OCI-M1 (cell line): ENCODE results near the gene NTRK2.
A peak's percentile ranks its signal among the peaks of the same experiment; 100 is the strongest.

Experiments
- DNase-seq: peaks from one replicate; lab custom pipeline; 2025; lab: John Stamatoyannopoulos, UW

The NTRK2 gene

GRCh38 chr9:84851935-84852585, 182.5 kb downstream of the NTRK2 start:
- DNase-seq: no peak

GRCh38 chr9:84852617-84853301, 183.2 kb downstream of the NTRK2 start:
- DNase-seq: no peak

- DNase-seq: no peak
Observed at GRCh38 chr9:84856181-84856632, 186.7 kb downstream of the NTRK2 start.

- DNase-seq: no peak
Observed at GRCh38 chr9:84857211-84857610, 187.7 kb downstream of the NTRK2 start.

- no peak for DNase-seq
Observed at GRCh38 chr9:84858364-84858763, 188.8 kb downstream of the NTRK2 start.

GRCh38 chr9:84860249-84861115, 191.0 kb downstream of the NTRK2 start:
- peak; percentile 10 for DNase-seq

- DNase-seq: no peak
Observed at GRCh38 chr9:84861455-84861854, 191.9 kb downstream of the NTRK2 start.

- DNase-seq: no peak
Observed at GRCh38 chr9:84862308-84862707, 192.8 kb downstream of the NTRK2 start.

GRCh38 chr9:84862810-84863287, 193.3 kb downstream of the NTRK2 start:
- DNase-seq: no peak

- DNase-seq: no peak
Observed at GRCh38 chr9:84863372-84863771, 193.8 kb downstream of the NTRK2 start.

- DNase-seq: no peak
Observed at GRCh38 chr9:84866396-84867175, 197.1 kb downstream of the NTRK2 start.

GRCh38 chr9:84867186-84867585, 197.7 kb downstream of the NTRK2 start:
- DNase-seq: no peak

GRCh38 chr9:84869091-84869490, 199.6 kb downstream of the NTRK2 start:
- no peak for DNase-seq

- DNase-seq: no peak
Observed at GRCh38 chr9:84871983-84872382, 202.5 kb downstream of the NTRK2 start.

GRCh38 chr9:84874022-84874421, 204.5 kb downstream of the NTRK2 start:
- DNase-seq: no peak

- peak; percentile 16 for DNase-seq
Observed at GRCh38 chr9:84874596-84874995, 205.1 kb downstream of the NTRK2 start.

- no peak for DNase-seq
Observed at GRCh38 chr9:84875193-84875592, 205.7 kb downstream of the NTRK2 start.

- DNase-seq: no peak
Observed at GRCh38 chr9:84879631-84880030, 210.1 kb downstream of the NTRK2 start.

- DNase-seq: no peak
Observed at GRCh38 chr9:84880835-84881234, 211.3 kb downstream of the NTRK2 start.

- no peak for DNase-seq
Observed at GRCh38 chr9:84886866-84887265, 217.3 kb downstream of the NTRK2 start.

- no peak for DNase-seq
Observed at GRCh38 chr9:84891924-84892323, 222.4 kb downstream of the NTRK2 start.
